GM23338 (cell line): ENCODE measurements around the gene MTA3. TPM values are rescaled to one million over a fixed set of nuclear protein-coding genes. Genes with fewer than 3 reads are reported as not detected.
A peak's percentile ranks its signal among the peaks of the same experiment; 100 is the strongest.

Experiments used
- ATAC-seq: fragments of 200-7000 bp; cut with Tn5 transposase; 3 replicates; pipeline ENCODE4 v1.9.1; 2020
- DNase-seq: peaks from one replicate; pipeline ENCODE4 v3.0.0-alpha.2; 2015; ENCODE audit warnings: low spot score
- H2AFZ ChIP-seq: fragments of 200-600 bp; sonication (generic); 2 replicates; pipeline ENCODE4 v1.8.0; 2016; ENCODE audit warnings: antibody characterized with exemption, mild to moderate bottlenecking, moderate library complexity
- H3F3A ChIP-seq: fragments of 200-600 bp; sonication (generic); replicated peaks from 2 replicates; pipeline ENCODE4 v1.8.0; 2017; ENCODE audit warnings: antibody characterized with exemption, mixed run types, low read depth
- H3K27ac ChIP-seq: fragments of 200-600 bp; sonication (generic); 2 replicates; pipeline ENCODE4 v1.6.1; 2016; ENCODE audit warnings: low read depth
- H3K27me3 ChIP-seq: fragments of 200-600 bp; sonication (generic); 2 replicates; pipeline ENCODE4 v1.8.0; 2016; ENCODE audit warnings: mild to moderate bottlenecking, mixed run types, moderate library complexity; ENCODE audit not compliant: insufficient read depth
- H3K36me3 ChIP-seq: fragments of 200-600 bp; sonication (generic); 2 replicates; pipeline ENCODE4 v1.8.0; 2016; ENCODE audit warnings: mild to moderate bottlenecking; ENCODE audit not compliant: insufficient read depth
- H3K4me1 ChIP-seq: fragments of 200-600 bp; sonication (generic); 2 replicates; pipeline ENCODE4 v1.8.0; 2016; ENCODE audit warnings: mild to moderate bottlenecking, moderate library complexity; ENCODE audit not compliant: insufficient read depth
- H3K4me2 ChIP-seq: fragments of 200-600 bp; sonication (generic); 2 replicates; pipeline ENCODE4 v1.7.1; 2017; ENCODE audit warnings: mixed run types
- H3K4me3 ChIP-seq: fragments of 200-600 bp; sonication (generic); 2 replicates; pipeline ENCODE4 v1.6.1; 2016; ENCODE audit warnings: mixed run types
- H3K79me2 ChIP-seq: fragments of 200-600 bp; sonication (generic); replicated peaks from 2 replicates; pipeline ENCODE4 v1.8.0; 2017; ENCODE audit warnings: mild to moderate bottlenecking; ENCODE audit not compliant: insufficient read depth
- H3K9me2 ChIP-seq: fragments of 200-600 bp; sonication (generic); 2 replicates; pipeline ENCODE4 v1.8.0; 2017; ENCODE audit not compliant: insufficient read depth
- H4K20me1 ChIP-seq: fragments of 200-600 bp; sonication (generic); replicated peaks from 2 replicates; pipeline ENCODE4 v1.8.0; 2017; ENCODE audit warnings: mild to moderate bottlenecking; ENCODE audit not compliant: insufficient read depth
- H3K27ac Mint-ChIP-seq: 2 replicates; pipeline ENCODE4 v1.8.0; 2020; ENCODE audit warnings: inconsistent platforms, mild to moderate bottlenecking, moderate library complexity, mixed read lengths
- H3K27me3 Mint-ChIP-seq: 3 replicates; pipeline ENCODE4 v1.8.0; 2022; ENCODE audit warnings: low read depth, mild to moderate bottlenecking, moderate library complexity, mixed read lengths, inconsistent platforms; ENCODE audit not compliant: insufficient read depth, poor library complexity
- H3K36me3 Mint-ChIP-seq: 3 replicates; pipeline ENCODE4 v1.8.0; 2021; ENCODE audit warnings: low read depth, mild to moderate bottlenecking, inconsistent platforms, moderate library complexity, mixed read lengths
- H3K4me1 Mint-ChIP-seq: 3 replicates; pipeline ENCODE4 v1.8.0; 2020; ENCODE audit warnings: mild to moderate bottlenecking, inconsistent platforms, mixed read lengths
- H3K4me3 Mint-ChIP-seq: 3 replicates; pipeline ENCODE4 v1.8.0; 2021; ENCODE audit warnings: moderate library complexity, mild to moderate bottlenecking, inconsistent platforms, mixed read lengths
- H3K9me3 Mint-ChIP-seq: 3 replicates; pipeline ENCODE4 v1.8.0; 2020; ENCODE audit warnings: moderate library complexity, mild to moderate bottlenecking, inconsistent platforms, mixed read lengths
- CREB1 ChIP-seq: fragments of 250-450 bp; sonication (Bioruptor Pico); IDR thresholded peaks from 2 replicates; pipeline ENCODE4 v1.5.0; 2020; ENCODE audit warnings: low read depth, mild to moderate bottlenecking, moderate library complexity
- CTCF ChIP-seq, 2 experiments: fragments of 200-600 bp in 1 of 2; sonication (generic) in 1 of 2; conservative IDR thresholded peaks; 2 replicates each; pipeline versions ENCODE4 v1.5.1 to v1.6.1; 2016 to 2017; ENCODE audit warnings: antibody characterized with exemption in 2 of 2, low read depth in 2 of 2, mild to moderate bottlenecking in 2 of 2, moderate library complexity in 1 of 2
- EZH2 ChIP-seq: fragments of 200-600 bp; sonication (generic); IDR thresholded peaks from one replicate; pipeline ENCODE4 v1.8.0; 2017; ENCODE audit warnings: antibody characterized with exemption, mild to moderate bottlenecking, low read depth; ENCODE audit not compliant: unreplicated experiment
- EZH2phosphoT487 ChIP-seq: fragments of 200-600 bp; sonication (generic); IDR thresholded peaks from one replicate; pipeline ENCODE4 v1.8.1; 2018; ENCODE audit warnings: antibody characterized with exemption; ENCODE audit not compliant: unreplicated experiment
- JUNB ChIP-seq: IDR thresholded peaks from one replicate; pipeline ENCODE4 v1.6.1; 2016; ENCODE audit warnings: antibody characterized with exemption; ENCODE audit not compliant: unreplicated experiment
- NANOG ChIP-seq: IDR thresholded peaks from 2 replicates; pipeline ENCODE4 v1.6.1; 2016; ENCODE audit warnings: antibody characterized with exemption, borderline replicate concordance
- STAT1 ChIP-seq: IDR thresholded peaks from one replicate; pipeline ENCODE4 v1.6.1; 2016; ENCODE audit warnings: antibody characterized with exemption; ENCODE audit not compliant: unreplicated experiment
- ZNF114 ChIP-seq: fragments of 250-450 bp; sonication (Bioruptor Pico); IDR thresholded peaks from 2 replicates; pipeline ENCODE4 v1.5.0; 2020; ENCODE audit warnings: mild to moderate bottlenecking, moderate library complexity
- ZNF462 ChIP-seq: fragments of 250-450 bp; sonication (Bioruptor Pico); IDR thresholded peaks from 2 replicates; pipeline ENCODE4 v1.5.0; 2020; ENCODE audit warnings: mild to moderate bottlenecking, moderate library complexity
- polyA plus RNA-seq: library from polyadenylated mRNA; unstranded; fragments of >200 nt; fragmentation: Nextera tagmentation; extraction: Ambion mirVana; gene quantifications from 2 replicates; pipeline ENCODE4 v1.2.1, GENCODE V29; 2016
- total RNA-seq: library from RNA; depleted of rRNA; stranded (reverse); fragments of >200 nt; shearing (Covaris generic); gene quantifications from 2 replicates; pipeline ENCODE4 v1.2.3, GENCODE V29; 2014

MTA3 gene
- total and polyA plus RNA-seq, 2 experiments from 2014 or later = 162 to 208 TPM

DNA sequence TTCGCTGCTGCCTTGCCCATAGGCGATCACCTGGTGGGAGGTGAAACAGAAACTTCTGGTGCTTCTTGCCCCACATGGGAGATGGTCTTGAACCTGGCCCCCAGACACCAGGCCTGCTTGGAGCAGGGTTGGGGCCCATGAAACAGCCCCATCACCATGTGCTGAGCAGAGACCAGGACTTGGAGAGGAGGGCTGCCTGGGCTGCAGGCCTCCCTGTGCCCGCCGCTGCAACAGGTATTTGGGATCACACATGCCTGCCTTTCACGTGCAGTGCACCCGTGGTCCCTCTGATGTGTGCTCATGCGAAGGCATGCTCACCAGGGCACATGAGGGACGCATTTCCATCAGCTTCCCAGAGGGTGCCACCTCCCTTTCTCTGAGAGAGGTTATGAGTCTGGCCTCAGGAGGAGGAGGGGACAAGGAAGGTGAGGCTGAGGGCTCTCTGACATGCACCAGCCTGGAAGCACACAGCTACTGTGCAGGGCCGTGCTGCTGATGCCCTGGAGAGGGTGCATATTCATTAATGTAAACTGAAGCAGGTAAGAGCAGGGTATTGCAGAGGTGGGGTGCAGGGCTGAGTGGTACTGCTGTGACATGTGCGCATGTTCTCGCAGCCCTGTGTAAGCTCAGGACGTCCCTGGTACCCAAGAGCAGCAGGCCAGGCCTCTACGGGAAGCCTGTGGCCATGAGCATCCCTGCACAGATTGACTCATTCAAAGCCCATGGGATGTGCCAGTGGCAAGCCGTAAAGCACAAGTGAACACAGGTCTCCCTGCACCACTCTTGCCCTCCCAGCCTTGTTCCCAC is 199.7 kb downstream of the MTA3 start:
- no peak for DNase-seq
- Mint-ChIP-seq H3K36me3 (peaks cover 2% of the 10 kb centered on the region; the same call in 2 of the 3 replicates), H3K9me3 (no peaks in the 10 kb centered on the region), H3K27ac (0 out of 2 replicates have a peak overlapping the region, but pooled peaks have one; percentile 13), H3K4me3 (no peak overlapping the region), H3K4me1 (peaks cover 15% of the 10 kb centered on the region), H3K27me3 (peaks cover 6% of the 10 kb centered on the region)
- H2AFZ ChIP-seq = no peak overlapping the region
- no peak overlapping the region for H3K4me2 ChIP-seq
- no peaks in the 10 kb centered on the region for H4K20me1 ChIP-seq
- ATAC-seq = no peak
- H3F3A ChIP-seq = no peaks in the 10 kb centered on the region
- TF ChIP-seq CTCF (conservative IDR thresholded peaks at IDR 0.05; ENCODE audit: low read depth in 2 of 2) (no peak), EZH2phosphoT487 (no peak), EZH2 (no peak), ZNF114 (CRISPR knock-in tag) (no peak)
- H3K27me3 ChIP-seq = no peaks in the 10 kb centered on the region
- peaks cover 5% of the 10 kb centered on the region; the same call in 1 of the 2 replicates for H3K4me1 ChIP-seq
- H3K79me2 ChIP-seq = no peaks in the 10 kb centered on the region
- H3K4me3 ChIP-seq = no peak overlapping the region
- no peak overlapping the region for H3K27ac ChIP-seq
- no peaks in the 10 kb centered on the region for H3K9me2 ChIP-seq
- H3K36me3 ChIP-seq = no peaks in the 10 kb centered on the region

DNA sequence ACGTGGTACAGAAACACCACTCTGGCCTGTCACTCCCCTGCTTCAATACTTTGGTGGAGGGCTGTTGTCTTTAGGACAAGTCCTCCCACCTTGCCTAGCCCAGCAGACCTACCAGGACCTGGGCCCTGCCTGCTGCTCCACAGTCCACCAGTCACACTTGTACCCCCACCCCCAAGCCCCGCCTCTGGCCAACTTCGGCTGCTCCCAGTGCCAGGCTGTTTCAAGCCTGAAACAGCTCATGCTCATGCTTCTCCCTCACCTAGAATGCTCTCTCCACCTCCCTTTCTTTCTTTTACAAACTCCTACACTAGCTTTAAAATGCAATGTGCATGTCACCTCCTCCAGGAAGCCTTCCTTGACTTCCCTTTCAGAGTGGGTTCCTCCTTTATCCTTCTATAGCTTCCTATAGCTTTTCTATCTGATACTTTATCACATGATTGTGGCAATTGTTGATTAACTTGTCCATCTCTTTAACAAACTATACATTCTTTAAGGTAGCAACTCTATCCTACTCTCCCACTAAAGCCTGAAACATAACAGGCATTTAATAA is 200.3 kb downstream of the MTA3 start:
- H4K20me1 ChIP-seq = no peaks in the 10 kb centered on the region
- no peaks in the 10 kb centered on the region for H3F3A ChIP-seq
- Mint-ChIP-seq H3K4me1 (peaks cover 20% of the 10 kb centered on the region), H3K4me3 (no peak overlapping the region; the same call in 2 of the 3 replicates), H3K9me3 (no peaks in the 10 kb centered on the region), H3K27ac (0 out of 2 replicates have a peak overlapping the region, but pooled peaks have one; percentile 13), H3K27me3 (peaks cover 8% of the 10 kb centered on the region), H3K36me3 (no peaks in the 10 kb centered on the region; the same call in 1 of the 3 replicates)
- H3K4me2 ChIP-seq = no peak overlapping the region
- H3K4me3 ChIP-seq = no peak overlapping the region
- no peaks in the 10 kb centered on the region for H3K9me2 ChIP-seq
- H3K27me3 ChIP-seq = no peaks in the 10 kb centered on the region
- H3K79me2 ChIP-seq = no peaks in the 10 kb centered on the region
- ATAC-seq (no peak), DNase-seq (no peak)
- H3K36me3 ChIP-seq = no peaks in the 10 kb centered on the region
- H3K27ac ChIP-seq = no peak overlapping the region; the same call in 1 of the 2 replicates
- peaks cover 9% of the 10 kb centered on the region; the same call in 1 of the 2 replicates for H3K4me1 ChIP-seq
- no peak overlapping the region for H2AFZ ChIP-seq
- no peak for TF ChIP-seq ZNF114 (CRISPR knock-in tag)
- TF ChIP-seq STAT1 = no peak
- TF ChIP-seq CTCF (conservative IDR thresholded peaks at IDR 0.05; ENCODE audit: low read depth in 2 of 2) = no peak
- TF ChIP-seq EZH2phosphoT487 = no peak
- no peak for TF ChIP-seq ZNF462
- no peak for TF ChIP-seq NANOG
- no peak for TF ChIP-seq JUNB
- no peak for TF ChIP-seq CREB1 (CRISPR knock-in tag)
